DLD1 (cell line): ENCODE data around the gene MPPE1.
"Not testable (repeated sequence)": the region's sequence is repeated elsewhere in the genome, so short reads cannot be mapped to it uniquely, and the experiment has no call there.

Experiments
- in situ Hi-C: cut with HindIII; loops from 2 replicates; pipeline ENCODE4 v1.10.0; 2017; ENCODE audit warnings: low sequenced_read_pairs

MPPE1 gene

GRCh38 chr18:11925800-11926481 lies 17.8 kb upstream of the MPPE1 start:
- in situ Hi-C loops = no loop called here

- in situ Hi-C loops = no loop called here
Observed at GRCh38 chr18:11923450-11923849, 15.3 kb upstream of the MPPE1 start.

- in situ Hi-C loops = not testable (repeated sequence)
Observed at GRCh38 chr18:11919522-11919921, 11.4 kb upstream of the MPPE1 start.

DNA sequence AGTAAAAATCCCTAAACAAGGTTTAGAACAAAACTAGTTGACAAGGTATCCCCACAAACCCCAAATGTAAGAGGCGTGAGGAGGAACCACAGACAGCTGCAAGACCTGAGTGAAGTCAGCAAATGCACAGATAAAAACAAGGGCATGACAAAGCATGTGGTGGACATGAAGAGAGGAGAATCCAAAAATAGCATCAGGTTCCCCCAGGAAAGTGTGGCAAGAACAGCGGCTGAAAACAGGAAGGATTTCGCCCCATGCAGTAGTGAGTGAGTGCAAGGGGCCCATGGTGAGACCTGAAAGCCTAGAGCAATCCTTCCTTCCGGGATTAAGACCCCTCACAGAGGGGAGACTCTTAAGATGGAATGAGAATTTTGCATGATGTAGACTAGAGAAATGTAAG lies 8.8 kb upstream of the MPPE1 start:
- in situ Hi-C loops = not testable (repeated sequence)

- in situ Hi-C loops = no loop called here
Observed at GRCh38 chr18:11909591-11910026, 1.5 kb upstream of the MPPE1 start.

GRCh38 chr18:11909061-11909455 lies 941 bp upstream of the MPPE1 start:
- in situ Hi-C loops = no loop called here

DNA sequence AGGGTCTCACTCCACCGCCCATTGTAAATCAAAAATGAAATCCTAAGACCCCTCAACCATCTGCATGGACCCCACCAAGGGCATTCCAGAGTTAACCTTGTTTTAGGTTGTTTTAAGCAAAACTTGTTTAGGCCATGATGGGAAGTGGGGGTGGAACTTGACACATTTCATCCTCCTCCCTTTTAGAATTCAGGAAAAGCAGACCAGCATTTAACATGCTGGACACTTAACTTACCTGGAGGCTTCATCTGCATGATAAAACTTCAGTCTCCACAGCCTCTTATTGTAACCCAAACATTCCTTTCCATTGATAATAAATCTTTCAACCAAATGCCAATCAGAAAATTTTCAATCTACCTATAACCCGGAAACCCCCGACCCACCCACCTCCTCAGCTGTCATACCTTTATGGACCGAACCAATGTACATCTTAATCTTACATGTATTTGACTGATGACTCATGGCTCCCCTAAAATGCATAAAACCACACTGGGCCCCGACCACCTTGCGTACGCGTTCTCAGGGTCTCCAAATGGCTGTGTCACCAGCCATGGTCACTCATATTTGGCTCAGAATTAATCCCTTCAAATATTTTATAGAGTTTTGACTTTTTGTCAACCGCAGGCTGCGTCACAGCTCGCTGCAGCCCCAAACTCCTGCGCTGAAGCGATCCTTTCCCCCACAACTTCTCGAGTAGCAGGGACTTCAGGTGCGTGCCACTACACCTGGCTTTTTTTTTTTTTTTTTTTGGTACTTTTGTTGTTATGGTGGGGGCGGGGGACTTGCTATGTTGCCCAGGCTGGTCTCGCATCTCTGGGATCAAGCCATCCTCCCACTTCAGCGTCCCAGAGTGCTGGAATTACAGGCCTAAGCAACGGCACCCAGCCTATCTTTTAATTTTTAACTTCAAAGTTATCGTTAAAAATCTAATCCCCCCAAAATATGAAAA lies 917 bp downstream of the MPPE1 start:
- in situ Hi-C loops = no loop called here

- in situ Hi-C loops = no loop called here
Observed at GRCh38 chr18:11906176-11906575, 1.9 kb downstream of the MPPE1 start.

GRCh38 chr18:11905613-11906012 lies 2.5 kb downstream of the MPPE1 start:
- in situ Hi-C loops = no loop called here

GRCh38 chr18:11902522-11903292 lies 5.4 kb downstream of the MPPE1 start:
- in situ Hi-C loops = no loop called here

DNA sequence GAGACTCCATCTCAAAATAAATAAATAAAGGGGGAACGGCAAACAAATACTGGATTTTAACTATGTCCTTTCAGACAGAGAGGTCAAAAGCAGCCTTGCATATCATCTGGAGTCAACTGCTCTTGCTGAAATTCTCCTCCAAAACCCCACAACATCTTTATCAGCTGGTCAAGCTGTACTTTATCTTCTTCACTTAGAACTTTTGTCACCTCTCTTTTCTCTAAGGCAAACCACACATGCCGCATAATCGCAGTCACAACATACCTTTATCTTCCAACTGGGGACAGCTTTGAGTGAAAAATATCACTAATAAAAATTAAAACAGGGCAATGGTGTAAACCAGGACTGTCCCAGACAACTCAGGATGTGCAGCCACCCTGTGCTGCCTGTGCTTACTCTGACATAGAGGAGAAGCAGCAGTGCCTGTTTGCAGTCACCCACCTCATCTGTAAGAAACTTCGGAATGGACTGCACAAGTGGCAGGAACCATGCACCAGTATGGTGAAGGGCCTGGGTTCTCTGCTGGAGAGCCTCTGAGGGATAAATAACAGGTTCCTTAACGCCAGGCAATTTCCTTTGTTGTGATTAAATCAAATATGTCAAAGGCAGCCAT lies 6.2 kb downstream of the MPPE1 start:
- in situ Hi-C loops = no loop called here

GRCh38 chr18:11899063-11899462 lies 9.1 kb downstream of the MPPE1 start:
- in situ Hi-C loops = no loop called here

GRCh38 chr18:11897781-11898180 lies 10.3 kb downstream of the MPPE1 start:
- in situ Hi-C loops = no loop called here

DNA sequence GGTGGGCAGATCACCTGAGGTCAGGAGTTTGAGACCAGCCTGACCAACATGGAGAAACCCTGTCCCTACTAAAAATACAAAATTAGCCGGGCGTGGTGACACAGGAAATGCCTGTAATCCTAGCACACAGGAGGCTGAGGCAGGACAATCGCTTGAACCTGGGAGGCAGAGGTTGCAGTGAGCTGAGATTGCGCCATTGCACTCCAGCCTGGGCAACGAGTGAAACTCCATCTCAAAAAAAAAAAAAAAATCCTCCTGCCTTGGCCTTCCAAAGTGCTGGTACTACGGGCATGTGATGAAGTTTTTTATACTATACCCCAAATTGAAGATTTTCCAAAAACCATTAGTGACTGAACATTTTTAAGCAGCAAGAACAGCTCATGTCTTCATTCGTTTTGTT lies 15.7 kb downstream of the MPPE1 start:
- in situ Hi-C loops = not testable (repeated sequence)

DNA sequence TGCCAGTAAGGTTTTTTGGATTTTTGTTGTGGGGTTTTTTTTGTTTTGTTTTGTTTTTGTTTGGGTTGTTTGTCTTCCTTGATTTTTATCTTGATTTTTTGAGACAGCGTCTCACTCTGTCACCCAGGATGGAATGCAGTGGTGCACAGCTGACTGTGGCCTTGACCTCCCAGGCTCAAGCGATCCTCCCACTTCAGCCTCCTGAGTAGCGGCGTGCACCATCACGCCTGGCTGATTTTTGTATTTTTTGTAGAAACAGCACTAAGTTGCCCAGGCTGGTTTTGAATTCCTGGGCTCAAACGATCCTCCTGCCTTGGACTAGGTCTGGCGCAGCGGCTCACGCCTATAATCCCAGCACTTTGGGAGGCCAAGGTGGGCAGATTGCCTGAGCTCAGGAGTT lies 16.4 kb downstream of the MPPE1 start:
- in situ Hi-C loops = no loop called here

DNA sequence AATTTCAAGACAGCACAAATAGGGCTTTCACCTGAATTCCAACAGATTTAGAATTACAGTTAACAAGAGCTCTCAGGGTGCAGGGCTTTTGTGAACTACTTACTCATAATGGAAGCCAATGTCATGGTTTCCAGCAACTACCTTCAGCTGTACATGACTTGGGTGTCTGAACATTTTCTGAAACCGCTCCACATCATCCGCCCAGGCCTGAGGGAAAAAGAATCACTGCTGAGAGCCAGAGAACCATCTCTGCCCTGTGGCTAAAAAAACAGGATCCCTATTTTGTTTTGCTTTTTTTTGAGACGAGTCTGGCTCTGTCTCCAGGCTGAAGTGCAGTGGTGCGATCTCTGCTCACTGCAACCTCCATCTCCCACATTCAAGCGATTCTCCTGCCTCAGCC lies 18.8 kb downstream of the MPPE1 start:
- in situ Hi-C loops = no loop called here

GRCh38 chr18:11888726-11889125 lies 19.4 kb downstream of the MPPE1 start:
- in situ Hi-C loops = no loop called here

DNA sequence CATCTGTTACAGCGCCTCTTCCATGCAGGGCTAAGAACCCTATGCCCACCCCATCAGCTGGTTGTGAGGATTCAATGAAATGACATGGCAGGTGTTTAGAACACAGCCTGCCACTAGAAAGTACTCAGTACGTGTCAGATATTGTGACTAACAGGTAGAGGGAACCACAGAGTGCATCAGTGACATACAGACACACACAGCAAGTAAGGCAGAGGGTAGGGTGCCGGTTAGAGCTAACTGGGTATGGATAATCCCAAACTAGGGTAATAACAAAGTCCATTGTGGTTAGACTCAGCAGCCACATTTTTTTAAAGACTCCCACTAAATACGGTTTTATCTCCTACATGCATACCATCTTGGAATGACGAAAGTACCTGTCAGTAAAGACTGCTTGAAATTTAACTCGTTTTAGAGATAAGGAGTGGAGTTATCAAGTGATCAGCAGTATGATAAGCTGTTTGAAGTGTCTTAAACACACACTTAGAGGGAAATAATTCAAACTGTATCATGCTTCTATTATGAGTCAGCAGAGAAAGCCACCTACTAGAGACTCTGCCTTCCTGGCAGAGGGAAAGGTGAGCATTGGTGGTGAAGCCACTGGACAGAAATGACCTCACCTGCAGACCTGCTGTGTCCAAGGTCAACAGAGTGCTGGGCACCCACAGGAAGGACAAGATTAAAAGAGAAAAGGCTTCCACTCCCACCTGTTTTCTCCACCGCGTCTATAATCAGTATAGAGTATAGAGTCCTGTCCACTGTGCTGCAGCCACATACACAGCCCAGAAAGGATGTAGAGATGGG lies 20.6 kb downstream of the MPPE1 start:
- in situ Hi-C loops = no loop called here

DNA sequence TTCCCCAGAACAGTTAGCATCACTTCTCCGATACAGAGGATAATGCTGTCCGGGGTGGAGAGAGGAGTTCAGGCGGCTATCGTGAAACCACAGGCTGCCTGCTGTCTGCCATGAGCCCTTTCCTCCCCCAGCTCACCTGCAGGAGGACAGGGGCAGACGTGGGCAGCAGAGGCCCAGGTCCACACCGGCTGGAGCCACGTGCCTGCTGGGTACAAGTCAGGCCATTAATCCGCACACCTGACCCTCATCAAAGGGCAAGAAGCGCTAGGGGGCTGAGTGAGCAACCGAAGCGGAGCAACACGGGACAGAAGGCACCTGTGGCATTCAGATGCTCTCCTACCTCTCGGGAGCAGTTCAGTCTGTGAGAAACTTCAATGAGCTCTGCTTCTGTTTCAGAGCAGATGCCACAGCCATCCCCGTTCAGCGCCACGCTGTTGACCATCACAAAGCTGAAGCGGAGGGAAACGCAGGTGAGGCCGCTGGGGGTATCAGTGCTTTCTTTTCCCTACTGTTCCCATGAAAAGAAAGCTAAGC lies 21.5 kb downstream of the MPPE1 start:
- in situ Hi-C loops = no loop called here
